ENCODE results near the gene ARFGEF3.

Gene ARFGEF3

DNA sequence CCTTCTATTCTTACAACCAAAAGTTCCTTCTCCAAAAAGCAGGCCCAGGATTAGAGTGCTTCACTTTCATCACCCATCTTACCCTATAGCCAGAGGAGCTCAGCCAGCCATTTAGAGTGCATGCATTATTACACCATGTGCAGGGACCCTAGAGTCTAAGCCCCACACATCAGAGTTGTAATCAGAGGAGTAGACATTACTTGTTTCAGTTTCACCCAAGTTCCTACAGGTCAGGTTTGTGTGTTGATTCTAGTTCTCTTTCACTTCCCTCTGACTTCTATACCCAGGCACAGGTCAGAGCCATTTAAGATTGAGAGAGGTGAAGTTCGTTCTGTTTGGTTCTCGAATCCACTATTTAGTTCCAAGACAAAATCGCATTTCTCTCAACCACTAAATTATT, 16.3 kb upstream of the ARFGEF3 start:
- Mint-ChIP-seq H3K4me1 (peaks cover 2% of the 10 kb centered on the region), H3K27ac (no peak overlapping the region), H3K36me3 (no peaks in the 10 kb centered on the region), H3K27me3 (peaks cover 6% of the 10 kb centered on the region), H3K9me3 (peaks cover 2% of the 10 kb centered on the region), H3K4me3 (no peak overlapping the region)
- peak; percentile 92 for ATAC-seq (ENCODE audit: low read depth)
- no peak for DNase-seq (ENCODE audit: low spot score in 2 of 2)

GRCh38 chr6:138146544-138146943, 15.2 kb upstream of the ARFGEF3 start:
- H3K4me3 Mint-ChIP-seq: no peak overlapping the region
- DNase-seq (ENCODE audit: low spot score in 2 of 2) (no peak), ATAC-seq (ENCODE audit: low read depth) (no peak)
- peaks cover 8% of the 10 kb centered on the region for H3K27me3 Mint-ChIP-seq
- peaks cover 2% of the 10 kb centered on the region for H3K4me1 Mint-ChIP-seq
- H3K9me3 Mint-ChIP-seq: peaks cover 2% of the 10 kb centered on the region
- no peaks in the 10 kb centered on the region for H3K36me3 Mint-ChIP-seq
- no peak overlapping the region for H3K27ac Mint-ChIP-seq

DNA sequence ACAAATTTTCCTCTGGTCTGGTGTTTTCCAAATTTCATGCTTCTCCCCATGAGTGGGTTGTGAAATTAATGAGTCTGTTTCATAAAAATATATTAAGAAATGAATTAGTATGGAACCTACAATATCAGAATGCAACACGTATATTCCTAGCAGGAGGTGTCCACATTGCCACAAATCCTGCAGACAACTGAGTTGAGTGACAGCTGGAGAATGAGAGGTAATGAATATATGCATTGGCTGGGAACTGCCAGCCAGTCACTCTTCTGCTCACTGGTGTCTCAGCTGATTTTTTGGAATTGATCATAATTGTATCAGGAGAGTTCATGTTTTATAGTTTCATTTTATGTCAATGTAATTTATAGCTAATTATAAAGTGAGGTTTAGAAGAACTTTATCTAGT, 6.3 kb upstream of the ARFGEF3 start:
- no peaks in the 10 kb centered on the region for H3K4me1 Mint-ChIP-seq
- no peak overlapping the region for H3K4me3 Mint-ChIP-seq
- H3K9me3 Mint-ChIP-seq: peaks cover 5% of the 10 kb centered on the region
- no peak overlapping the region for H3K27ac Mint-ChIP-seq
- no peaks in the 10 kb centered on the region for H3K36me3 Mint-ChIP-seq
- peaks cover 17% of the 10 kb centered on the region for H3K27me3 Mint-ChIP-seq
- ATAC-seq (ENCODE audit: low read depth) (no peak), DNase-seq (ENCODE audit: low spot score in 2 of 2) (no peak)

DNA sequence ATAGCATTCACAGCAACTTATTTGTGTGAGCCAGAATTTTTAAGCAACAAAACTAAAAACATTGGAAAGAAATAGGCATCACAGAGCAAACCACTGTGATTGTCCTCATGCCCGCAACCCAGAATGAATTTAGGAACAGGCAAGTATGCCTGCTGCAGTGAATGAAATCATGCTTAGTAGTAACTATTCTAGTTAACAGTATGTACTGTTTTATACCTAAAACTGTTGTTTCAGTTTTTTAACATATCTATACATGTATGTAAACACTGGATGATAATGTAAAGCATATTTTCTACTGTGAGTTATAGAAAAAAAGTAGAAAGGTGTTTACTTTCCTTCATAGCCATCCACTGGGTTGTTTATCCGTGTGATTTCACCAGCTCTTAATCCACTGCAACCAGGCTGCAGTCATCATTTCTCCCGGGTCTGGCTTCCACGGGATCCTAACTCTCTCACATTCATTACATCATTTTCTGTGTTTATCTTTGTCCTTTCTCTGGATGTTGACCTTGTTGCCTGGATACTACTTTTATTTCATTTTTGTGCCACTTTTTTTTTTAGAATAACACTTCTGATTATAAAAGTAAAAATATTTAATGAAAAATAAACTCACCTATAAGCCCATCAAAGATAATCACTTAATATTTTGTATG, 3.6 kb upstream of the ARFGEF3 start:
- peaks cover 3% of the 10 kb centered on the region for H3K4me1 Mint-ChIP-seq
- H3K27me3 Mint-ChIP-seq: peaks cover 27% of the 10 kb centered on the region
- ATAC-seq (ENCODE audit: low read depth) (no peak), DNase-seq (ENCODE audit: low spot score in 2 of 2) (no peak)
- H3K27ac Mint-ChIP-seq: no peak overlapping the region
- no peak overlapping the region for H3K4me3 Mint-ChIP-seq
- no peaks in the 10 kb centered on the region for H3K36me3 Mint-ChIP-seq
- H3K9me3 Mint-ChIP-seq: peaks cover 5% of the 10 kb centered on the region

DNA sequence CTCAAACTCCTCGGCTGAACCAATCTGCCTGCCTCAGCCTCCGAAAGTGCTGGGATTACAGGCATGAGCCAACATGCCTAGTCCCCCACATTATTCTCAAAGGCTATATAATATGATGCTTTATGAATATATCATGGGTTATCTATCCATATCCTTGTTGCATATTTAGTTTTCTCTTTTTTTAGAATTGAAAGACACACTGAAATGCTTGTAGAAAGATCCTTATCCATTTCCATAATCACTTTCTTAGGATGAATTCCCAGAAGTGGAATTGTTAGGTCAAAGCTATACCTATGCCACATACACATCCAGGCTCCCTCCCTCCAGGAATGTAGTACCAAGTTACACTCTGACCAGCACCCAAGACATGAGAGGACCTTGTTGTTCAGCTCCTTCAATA, 2.5 kb upstream of the ARFGEF3 start:
- Mint-ChIP-seq H3K9me3 (no peaks in the 10 kb centered on the region), H3K27ac (no peak overlapping the region), H3K36me3 (no peaks in the 10 kb centered on the region), H3K27me3 (peaks cover 26% of the 10 kb centered on the region), H3K4me3 (no peak overlapping the region), H3K4me1 (peaks cover 3% of the 10 kb centered on the region)
- DNase-seq (ENCODE audit: low spot score in 2 of 2) (no peak), ATAC-seq (ENCODE audit: low read depth) (no peak)

GRCh38 chr6:138160329-138161087, 1.2 kb upstream of the ARFGEF3 start:
- DNase-seq (ENCODE audit: low spot score in 2 of 2): no peak
- no peak for ATAC-seq (ENCODE audit: low read depth)
- Mint-ChIP-seq H3K27me3 (peaks cover 29% of the 10 kb centered on the region), H3K9me3 (no peaks in the 10 kb centered on the region), H3K4me3 (no peak overlapping the region), H3K27ac (no peak overlapping the region), H3K36me3 (no peaks in the 10 kb centered on the region), H3K4me1 (peaks cover 3% of the 10 kb centered on the region)

DNA sequence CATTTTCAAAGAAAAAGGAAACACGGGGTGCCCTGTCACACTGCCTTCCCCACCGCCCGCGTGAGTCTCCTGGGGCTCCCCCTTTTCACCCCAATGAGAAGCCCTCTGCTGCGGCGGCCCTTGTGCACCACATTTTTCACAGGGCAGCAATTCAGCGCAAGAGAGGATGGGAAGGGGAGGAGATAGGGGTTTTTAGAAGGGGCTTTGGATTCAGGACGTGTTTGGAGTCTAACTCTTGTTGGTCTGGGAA, 726 bp upstream of the ARFGEF3 start:
- Mint-ChIP-seq H3K4me3 (peak overlapping the region; percentile 63), H3K27me3 (peaks cover 29% of the 10 kb centered on the region), H3K4me1 (peaks cover 3% of the 10 kb centered on the region), H3K36me3 (no peaks in the 10 kb centered on the region), H3K9me3 (no peaks in the 10 kb centered on the region), H3K27ac (no peak overlapping the region)
- DNase-seq (ENCODE audit: low spot score in 2 of 2): no peak
- no peak for ATAC-seq (ENCODE audit: low read depth)

DNA sequence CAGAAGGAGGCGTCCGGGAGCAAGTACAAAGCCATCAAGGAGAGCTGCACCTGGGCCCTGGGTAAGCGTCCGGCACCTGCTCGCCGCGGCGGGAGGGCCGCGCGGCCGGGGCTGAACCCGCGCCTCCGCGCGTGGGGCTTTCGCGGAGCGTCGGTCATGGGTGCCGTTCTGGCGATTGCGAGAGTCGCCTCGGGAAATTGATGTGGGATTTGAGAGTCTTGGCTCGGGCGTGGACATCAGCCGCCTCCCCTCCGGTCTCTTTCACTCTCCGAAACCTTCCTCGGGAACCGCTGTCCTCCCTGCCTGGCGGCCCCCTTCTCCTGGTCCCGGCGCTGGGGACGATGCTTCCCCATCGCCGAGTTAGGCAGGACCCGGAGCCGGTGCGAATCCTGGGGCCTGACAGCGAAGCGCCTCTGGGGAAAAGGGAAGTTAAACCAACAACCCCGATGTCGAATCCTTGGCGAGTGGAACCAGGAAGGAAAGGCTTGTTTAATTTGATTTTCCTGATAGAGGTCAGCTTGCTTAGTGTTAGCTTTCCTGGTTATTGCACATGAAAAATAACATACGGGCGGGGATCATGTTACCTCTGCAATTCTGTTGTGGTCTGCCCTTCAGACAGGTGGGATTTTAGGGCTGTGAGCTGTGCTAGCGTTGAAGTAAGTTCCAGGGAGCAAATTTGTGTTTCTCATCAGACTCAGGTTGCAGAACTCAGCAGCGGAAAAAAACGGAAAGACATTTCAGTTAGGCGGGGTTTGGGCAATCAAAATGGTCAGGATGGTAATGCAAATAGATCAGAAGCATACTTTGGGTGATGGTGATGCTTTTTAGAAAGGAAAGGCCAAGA, 594 bp downstream of the ARFGEF3 start:
- H3K27me3 Mint-ChIP-seq: peaks cover 27% of the 10 kb centered on the region
- no peak for DNase-seq (ENCODE audit: low spot score in 2 of 2)

GRCh38 chr6:138162955-138163575, 1.3 kb downstream of the ARFGEF3 start:
- DNase-seq (ENCODE audit: low spot score in 2 of 2) (no peak), ATAC-seq (ENCODE audit: low read depth) (no peak)
- Mint-ChIP-seq H3K4me1 (peaks cover 3% of the 10 kb centered on the region), H3K4me3 (peak overlapping the region; percentile 68), H3K36me3 (no peaks in the 10 kb centered on the region), H3K27ac (no peak overlapping the region), H3K27me3 (peaks cover 30% of the 10 kb centered on the region), H3K9me3 (no peaks in the 10 kb centered on the region)

More for the DNA sequence above, 594 bp downstream of the ARFGEF3 start:
- ATAC-seq (ENCODE audit: low read depth): peak; percentile 26
- Mint-ChIP-seq H3K36me3 (no peaks in the 10 kb centered on the region), H3K4me1 (peaks cover 3% of the 10 kb centered on the region), H3K4me3 (peak overlapping the region; percentile 68), H3K9me3 (no peaks in the 10 kb centered on the region), H3K27ac (no peak overlapping the region)

- no peak for DNase-seq (ENCODE audit: low spot score in 2 of 2)
- no peaks in the 10 kb centered on the region for H3K4me1 Mint-ChIP-seq
- H3K27me3 Mint-ChIP-seq: peaks cover 8% of the 10 kb centered on the region
- H3K9me3 Mint-ChIP-seq: peaks cover 23% of the 10 kb centered on the region
- ATAC-seq (ENCODE audit: low read depth): no peak
- peaks cover 2% of the 10 kb centered on the region for H3K36me3 Mint-ChIP-seq
- no peak overlapping the region for H3K4me3 Mint-ChIP-seq
- H3K27ac Mint-ChIP-seq: no peak overlapping the region
Observed at GRCh38 chr6:138175596-138175995, 13.9 kb downstream of the ARFGEF3 start.

DNA sequence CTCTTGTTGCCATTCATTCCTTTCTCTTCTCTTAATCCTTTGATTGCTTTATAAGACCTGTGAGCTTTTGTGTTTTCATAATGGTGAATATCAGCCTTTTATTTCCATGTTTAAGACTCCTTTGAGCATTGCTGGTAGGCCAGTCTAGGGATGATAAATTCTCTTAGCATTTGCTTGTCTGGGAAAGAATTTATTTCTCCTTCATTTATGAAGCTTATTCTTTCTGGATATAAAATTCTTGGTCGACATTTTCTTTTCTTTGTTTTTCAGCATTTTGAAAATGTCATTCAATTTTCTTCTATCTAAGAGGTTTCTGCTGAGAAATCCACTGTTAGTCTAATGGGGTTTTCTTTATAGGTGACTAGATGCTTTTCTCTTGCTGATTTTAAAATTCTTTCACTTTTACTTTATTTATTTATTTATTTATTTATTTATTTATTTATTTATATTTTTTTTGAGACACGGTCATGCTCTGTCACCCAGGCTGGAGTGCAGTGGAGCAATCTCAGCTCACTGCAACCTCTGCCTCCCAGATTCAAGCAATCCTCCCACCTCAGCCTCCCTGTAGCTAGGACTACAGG, 15.0 kb downstream of the ARFGEF3 start:
- Mint-ChIP-seq H3K4me3 (no peak overlapping the region), H3K27me3 (peaks cover 8% of the 10 kb centered on the region), H3K36me3 (peaks cover 2% of the 10 kb centered on the region), H3K9me3 (peaks cover 23% of the 10 kb centered on the region), H3K4me1 (no peaks in the 10 kb centered on the region), H3K27ac (no peak overlapping the region)
- DNase-seq (ENCODE audit: low spot score in 2 of 2) (no peak), ATAC-seq (ENCODE audit: low read depth) (no peak)

GRCh38 chr6:138182939-138183789, 21.4 kb downstream of the ARFGEF3 start:
- Mint-ChIP-seq H3K9me3 (peaks cover 8% of the 10 kb centered on the region), H3K4me1 (no peaks in the 10 kb centered on the region), H3K4me3 (no peak overlapping the region), H3K27me3 (peaks cover 11% of the 10 kb centered on the region), H3K27ac (no peak overlapping the region), H3K36me3 (no peaks in the 10 kb centered on the region)
- DNase-seq (ENCODE audit: low spot score in 2 of 2) (no peak), ATAC-seq (ENCODE audit: low read depth) (no peak)

- ATAC-seq (ENCODE audit: low read depth) (no peak), DNase-seq (ENCODE audit: low spot score in 2 of 2) (no peak)
- H3K27me3 Mint-ChIP-seq: peaks cover 11% of the 10 kb centered on the region
- H3K4me3 Mint-ChIP-seq: no peak overlapping the region
- peaks cover 4% of the 10 kb centered on the region for H3K9me3 Mint-ChIP-seq
- no peaks in the 10 kb centered on the region for H3K36me3 Mint-ChIP-seq
- no peak overlapping the region for H3K27ac Mint-ChIP-seq
- no peaks in the 10 kb centered on the region for H3K4me1 Mint-ChIP-seq
Observed at GRCh38 chr6:138183790-138184134, 22.0 kb downstream of the ARFGEF3 start.
